HAP-1 (cell line): ENCODE data around the gene EVX2.
A peak's percentile ranks its signal among the peaks of the same experiment; 100 is the strongest.

ENCODE experiments used
- DNase-seq, 2 experiments: peaks; one replicate each; pipeline ENCODE4 v3.0.0-alpha.2; 2016 to 2020; ENCODE audit warnings: low spot score in 2 of 2
- H3K27me3 ChIP-seq: fragments of 250-450 bp; sonication (Bioruptor Pico); 2 replicates; pipeline ENCODE4 v1.5.1; 2020; ENCODE audit warnings: low read depth, mild to moderate bottlenecking, moderate library complexity
- H3K36me3 ChIP-seq: fragments of 250-450 bp; sonication (Bioruptor Pico); replicated peaks from 2 replicates; pipeline ENCODE4 v1.5.1; 2020; ENCODE audit warnings: mild to moderate bottlenecking
- H3K4me1 ChIP-seq: fragments of 250-450 bp; sonication (Bioruptor Pico); 2 replicates; pipeline ENCODE4 v1.5.1; 2020; ENCODE audit warnings: mild to moderate bottlenecking
- H3K4me3 ChIP-seq: fragments of 250-450 bp; sonication (Bioruptor Pico); 2 replicates; pipeline ENCODE4 v1.5.1; 2020; ENCODE audit warnings: mild to moderate bottlenecking, moderate library complexity
- H3K9me3 ChIP-seq: fragments of 250-450 bp; sonication (Bioruptor Pico); 2 replicates; pipeline ENCODE4 v1.5.1; 2020; ENCODE audit warnings: mild to moderate bottlenecking, moderate library complexity
- in situ Hi-C: fragments of 300-500 bp; cut with MboI; formaldehyde crosslinking; loops from 3 replicates; pipeline ENCODE4 v1.14.3; 2020; ENCODE audit warnings: low sequenced_read_pairs, inconsistent platforms, mixed read lengths

Gene EVX2

GRCh38 chr2:176083796-176084261 is at the start of gene EVX2:
TSS of gene EVX2 (minus strand) at chr2:176083962. CDS start at chr2:176083776, 186 bp downstream.
- Histone ChIP-seq H3K27me3 (peaks cover 72% of the 10 kb centered on the region), H3K9me3 (peaks cover 19% of the 10 kb centered on the region), H3K4me3 (no peak within 1 kb of the TSS), H3K36me3 (no peaks in the 10 kb centered on the region), H3K4me1 (peaks cover 12% of the 10 kb centered on the region)
- no peak for DNase-seq
- in situ Hi-C loops = loop anchor here (25.0 kb wide), 2 partner anchors 1047 to 1372 kb away; no protein-coding TSS in a partner anchor

GRCh38 chr2:176133389-176133788 is 49.6 kb upstream of the EVX2 start:
- in situ Hi-C loops = no loop called here
- no peak for DNase-seq
- Histone ChIP-seq H3K9me3 (no peaks in the 10 kb centered on the region), H3K27me3 (no peaks in the 10 kb centered on the region), H3K36me3 (no peaks in the 10 kb centered on the region), H3K4me1 (peaks cover 27% of the 10 kb centered on the region), H3K4me3 (no peak overlapping the region)

GRCh38 chr2:176132205-176133171 is 48.7 kb upstream of the EVX2 start:
- Histone ChIP-seq H3K9me3 (no peaks in the 10 kb centered on the region), H3K27me3 (no peaks in the 10 kb centered on the region), H3K4me3 (peak overlapping the region; percentile 13), H3K36me3 (no peaks in the 10 kb centered on the region), H3K4me1 (peaks cover 22% of the 10 kb centered on the region)
- in situ Hi-C loops = no loop called here
- no peak for DNase-seq

- no peak for DNase-seq
- no peaks in the 10 kb centered on the region for H3K9me3 ChIP-seq
- no peak overlapping the region; the same call in 1 of the 2 replicates for H3K4me3 ChIP-seq
- peaks cover 22% of the 10 kb centered on the region for H3K4me1 ChIP-seq
- no peaks in the 10 kb centered on the region for H3K36me3 ChIP-seq
- H3K27me3 ChIP-seq = no peaks in the 10 kb centered on the region
- in situ Hi-C loops = no loop called here
Measured at GRCh38 chr2:176131848-176132158, 48.0 kb upstream of the EVX2 start.

- Histone ChIP-seq H3K4me1 (peaks cover 22% of the 10 kb centered on the region), H3K36me3 (no peaks in the 10 kb centered on the region), H3K9me3 (no peaks in the 10 kb centered on the region), H3K27me3 (no peaks in the 10 kb centered on the region), H3K4me3 (peak overlapping the region; percentile 42)
- in situ Hi-C loops = no loop called here
- no peak for DNase-seq
Measured at GRCh38 chr2:176130957-176131847, 47.4 kb upstream of the EVX2 start.

GRCh38 chr2:176130147-176130956 is 46.6 kb upstream of the EVX2 start:
- Histone ChIP-seq H3K4me3 (peak overlapping the region; percentile 42), H3K27me3 (no peaks in the 10 kb centered on the region)
- in situ Hi-C loops = no loop called here

GRCh38 chr2:176129813-176130146 is 46.0 kb upstream of the EVX2 start:
- peak in 1 of 2 experiments; percentile 59 for DNase-seq
- no peaks in the 10 kb centered on the region for H3K36me3 ChIP-seq
- H3K27me3 ChIP-seq = no peaks in the 10 kb centered on the region
- in situ Hi-C loops = loop anchor here (5.0 to 10.0 kb wide), 4 partner anchors 425 to 1025 kb away; no protein-coding TSS in a partner anchor
- peaks cover 11% of the 10 kb centered on the region for H3K4me1 ChIP-seq
- peak overlapping the region; percentile 30 for H3K4me3 ChIP-seq
- no peaks in the 10 kb centered on the region for H3K9me3 ChIP-seq

More at GRCh38 chr2:176130147-176130956, 46.6 kb upstream of the EVX2 start:
- H3K36me3 ChIP-seq = no peaks in the 10 kb centered on the region
- H3K9me3 ChIP-seq = no peaks in the 10 kb centered on the region
- H3K4me1 ChIP-seq = peaks cover 17% of the 10 kb centered on the region
- peak in 1 of 2 experiments; percentile 68 for DNase-seq

GRCh38 chr2:176128982-176129796 is 45.4 kb upstream of the EVX2 start, which contains the start of gene HOXD8:
TSS of gene HOXD8 (plus strand) at chr2:176129705. CDS start at chr2:176130367, 662 bp downstream.
- H3K4me1 ChIP-seq = peaks cover 11% of the 10 kb centered on the region; the same call in 1 of the 2 replicates
- in situ Hi-C loops = loop anchor here (5.0 to 10.0 kb wide), 4 partner anchors 426 to 1026 kb away; no protein-coding TSS in a partner anchor
- DNase-seq = peak in 1 of 2 experiments; percentile 83
- no peaks in the 10 kb centered on the region for H3K36me3 ChIP-seq
- H3K9me3 ChIP-seq = no peaks in the 10 kb centered on the region
- peak within 1 kb of the TSS; percentile 42 for H3K4me3 ChIP-seq
- H3K27me3 ChIP-seq = no peaks in the 10 kb centered on the region

GRCh38 chr2:176128172-176128981 is 44.6 kb upstream of the EVX2 start:
- no peak for DNase-seq
- H3K4me1 ChIP-seq = peaks cover 11% of the 10 kb centered on the region; the same call in 1 of the 2 replicates
- in situ Hi-C loops = loop anchor here (5.0 to 10.0 kb wide), 4 partner anchors 426 to 1026 kb away; no protein-coding TSS in a partner anchor
- no peak overlapping the region for H3K4me3 ChIP-seq
- H3K36me3 ChIP-seq = no peaks in the 10 kb centered on the region
- no peaks in the 10 kb centered on the region for H3K9me3 ChIP-seq
- H3K27me3 ChIP-seq = peaks cover 3% of the 10 kb centered on the region; the same call in 1 of the 2 replicates

- DNase-seq = no peak
Measured at GRCh38 chr2:176127774-176128072, 44.0 kb upstream of the EVX2 start.

GRCh38 chr2:176126929-176127773 is 43.4 kb upstream of the EVX2 start:
- peaks cover 11% of the 10 kb centered on the region; the same call in 1 of the 2 replicates for H3K4me1 ChIP-seq
- no peaks in the 10 kb centered on the region for H3K36me3 ChIP-seq
- in situ Hi-C loops = loop anchor here (5.0 to 10.0 kb wide), 4 partner anchors 428 to 1028 kb away; no protein-coding TSS in a partner anchor
- no peak overlapping the region for H3K4me3 ChIP-seq
- no peaks in the 10 kb centered on the region for H3K9me3 ChIP-seq
- peaks cover 6% of the 10 kb centered on the region; the same call in 1 of the 2 replicates for H3K27me3 ChIP-seq
- DNase-seq = peak in 1 of 2 experiments; percentile 82

More at GRCh38 chr2:176127774-176128072, 44.0 kb upstream of the EVX2 start:
- no peak overlapping the region for H3K4me3 ChIP-seq
- peaks cover 11% of the 10 kb centered on the region; the same call in 1 of the 2 replicates for H3K4me1 ChIP-seq
- H3K9me3 ChIP-seq = no peaks in the 10 kb centered on the region
- H3K36me3 ChIP-seq = no peaks in the 10 kb centered on the region
- in situ Hi-C loops = loop anchor here (5.0 to 10.0 kb wide), 4 partner anchors 427 to 1027 kb away; no protein-coding TSS in a partner anchor
- peaks cover 6% of the 10 kb centered on the region; the same call in 1 of the 2 replicates for H3K27me3 ChIP-seq
